ENCODE results near the gene GRIK4.
A peak's percentile ranks its signal among the peaks of the same experiment; 100 is the strongest.

The GRIK4 gene

DNA sequence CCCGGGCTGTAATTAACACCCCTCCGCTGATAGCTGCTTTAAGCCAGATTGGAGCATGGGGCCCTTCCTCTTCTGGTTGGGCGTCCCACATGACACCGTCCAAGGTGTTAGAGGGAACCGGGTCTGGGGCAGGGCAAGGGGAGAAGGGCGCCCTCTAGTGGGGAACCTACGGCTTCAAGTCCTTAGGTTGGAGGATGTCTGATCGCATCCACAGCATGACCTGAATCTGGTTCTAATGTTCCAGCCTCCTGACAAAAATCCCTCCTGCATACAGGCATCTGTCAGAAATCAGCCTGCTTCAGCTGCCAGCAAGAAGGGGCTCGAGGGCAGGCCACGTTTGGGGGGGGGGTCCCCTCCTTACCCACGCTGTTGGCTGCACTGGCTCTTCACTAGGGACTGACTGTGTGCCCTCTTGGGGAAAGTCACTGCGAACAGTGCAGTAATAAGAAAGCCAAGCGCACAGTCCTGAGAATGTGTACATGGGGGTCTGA lies 418.2 kb downstream of the GRIK4 start:
- DNase-seq (ENCODE audit: low spot score): peak; percentile 81
- in situ Hi-C loops (cut with MboI; ENCODE audit: low sequenced_read_pairs, unreplicated experiment): no loop called here

DNA sequence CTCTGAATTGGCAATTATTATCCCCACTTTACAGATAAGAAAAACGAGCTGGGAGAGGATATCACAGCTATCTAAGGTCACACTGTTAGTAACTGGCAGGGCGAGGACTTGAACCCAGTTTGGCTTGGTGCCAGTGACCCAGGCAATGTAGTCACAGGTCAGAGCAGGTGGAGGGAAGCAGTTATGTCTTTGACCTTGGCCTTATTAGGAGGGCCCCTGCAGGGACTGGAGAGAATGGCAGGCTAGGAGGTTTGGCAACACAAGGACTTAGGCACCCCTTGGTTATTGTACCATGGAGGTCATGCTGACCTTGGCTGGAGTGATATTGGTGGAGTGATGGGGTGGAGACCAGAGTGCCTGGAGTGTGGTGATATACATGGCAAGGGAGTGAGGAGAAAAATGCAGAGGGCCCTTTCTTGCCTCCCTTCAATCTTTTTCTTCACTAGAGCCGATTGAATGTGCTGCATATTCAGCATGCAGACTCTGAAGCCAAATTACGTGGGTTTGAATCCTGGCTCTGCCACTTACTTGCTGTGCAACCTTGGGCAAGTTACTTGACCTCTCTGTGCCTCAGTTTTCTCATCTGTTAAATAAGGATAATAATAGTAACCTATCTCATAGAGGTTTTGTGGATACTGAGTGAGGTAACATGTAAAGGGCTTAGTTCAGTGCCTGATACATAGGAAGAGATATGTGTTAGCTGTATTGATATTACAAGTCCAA lies 419.7 kb downstream of the GRIK4 start:
- TF ChIP-seq, protein P1, sequence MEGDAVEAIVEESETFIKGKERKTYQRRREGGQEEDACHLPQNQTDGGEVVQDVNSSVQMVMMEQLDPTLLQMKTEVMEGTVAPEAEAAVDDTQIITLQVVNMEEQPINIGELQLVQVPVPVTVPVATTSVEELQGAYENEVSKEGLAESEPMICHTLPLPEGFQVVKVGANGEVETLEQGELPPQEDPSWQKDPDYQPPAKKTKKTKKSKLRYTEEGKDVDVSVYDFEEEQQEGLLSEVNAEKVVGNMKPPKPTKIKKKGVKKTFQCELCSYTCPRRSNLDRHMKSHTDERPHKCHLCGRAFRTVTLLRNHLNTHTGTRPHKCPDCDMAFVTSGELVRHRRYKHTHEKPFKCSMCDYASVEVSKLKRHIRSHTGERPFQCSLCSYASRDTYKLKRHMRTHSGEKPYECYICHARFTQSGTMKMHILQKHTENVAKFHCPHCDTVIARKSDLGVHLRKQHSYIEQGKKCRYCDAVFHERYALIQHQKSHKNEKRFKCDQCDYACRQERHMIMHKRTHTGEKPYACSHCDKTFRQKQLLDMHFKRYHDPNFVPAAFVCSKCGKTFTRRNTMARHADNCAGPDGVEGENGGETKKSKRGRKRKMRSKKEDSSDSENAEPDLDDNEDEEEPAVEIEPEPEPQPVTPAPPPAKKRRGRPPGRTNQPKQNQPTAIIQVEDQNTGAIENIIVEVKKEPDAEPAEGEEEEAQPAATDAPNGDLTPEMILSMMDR (IDR thresholded peaks at IDR 0.05; ENCODE audit: borderline replicate concordance, control extremely low read depth, extremely low read depth, insufficient read depth, missing control alignments): no peak
- no peak for DNase-seq (ENCODE audit: low spot score)
- in situ Hi-C loops (cut with MboI; ENCODE audit: low sequenced_read_pairs, unreplicated experiment): no loop called here

More for the DNA sequence above, 418.2 kb downstream of the GRIK4 start:
- TF ChIP-seq, protein P1 (IDR thresholded peaks at IDR 0.05; ENCODE audit: borderline replicate concordance, control extremely low read depth, extremely low read depth, insufficient read depth, missing control alignments): peak; percentile 56

DNA sequence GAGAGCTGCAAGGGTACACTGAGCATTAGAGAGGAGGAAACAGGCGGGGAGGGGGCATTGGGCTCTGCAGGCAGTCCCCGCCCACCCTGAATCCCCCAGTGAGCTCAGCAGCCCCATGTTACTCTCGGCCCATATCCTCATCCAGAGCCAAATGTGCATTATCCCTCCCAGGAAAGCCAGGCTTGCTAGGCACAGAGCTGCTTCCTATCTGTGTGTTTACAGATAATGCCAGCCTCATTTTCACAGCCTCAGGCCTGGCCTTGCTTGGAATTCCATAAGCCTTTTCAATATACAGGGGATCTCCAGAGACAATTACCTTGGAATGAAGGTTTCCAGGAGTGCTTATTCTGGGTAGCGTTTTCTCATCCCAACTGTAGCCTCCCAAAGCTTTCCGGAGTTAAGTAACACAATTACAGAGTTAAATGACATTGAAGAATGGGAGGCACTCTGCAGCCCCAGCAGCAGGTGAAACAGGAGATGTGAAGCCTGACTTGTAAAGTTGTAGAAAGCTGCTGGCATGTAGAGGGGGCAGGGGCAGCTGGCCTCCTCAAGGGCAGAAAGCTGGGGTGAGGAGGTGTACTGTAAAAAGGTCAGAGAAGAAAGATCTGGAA lies 420.9 kb downstream of the GRIK4 start:
- no peak for DNase-seq (ENCODE audit: low spot score)
- in situ Hi-C loops (cut with MboI; ENCODE audit: low sequenced_read_pairs, unreplicated experiment): no loop called here
- TF ChIP-seq, protein P1 (IDR thresholded peaks at IDR 0.05; ENCODE audit: borderline replicate concordance, control extremely low read depth, extremely low read depth, insufficient read depth, missing control alignments): no peak

DNA sequence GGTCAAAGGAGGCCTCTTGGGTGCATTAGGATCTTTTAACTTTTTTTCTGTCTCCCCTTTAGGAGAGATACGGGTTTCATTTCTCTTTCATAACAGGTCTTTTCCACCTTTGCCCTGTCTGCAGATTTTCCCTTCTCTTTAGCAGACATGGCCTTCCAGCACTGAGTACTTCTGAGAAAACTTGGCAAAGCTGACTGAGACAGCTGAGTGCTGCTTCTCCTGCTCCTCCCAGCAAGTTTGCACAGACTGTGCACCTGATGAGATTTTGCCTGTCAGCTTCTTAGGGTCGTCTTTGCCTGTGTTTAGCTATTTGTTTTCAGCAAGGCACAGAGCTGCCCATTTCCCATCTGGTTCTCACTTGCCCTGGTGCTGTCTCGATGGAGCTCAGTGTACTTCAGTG lies 424.8 kb downstream of the GRIK4 start:
- in situ Hi-C loops (cut with MboI; ENCODE audit: low sequenced_read_pairs, unreplicated experiment): no loop called here
- TF ChIP-seq, protein P1 (IDR thresholded peaks at IDR 0.05; ENCODE audit: borderline replicate concordance, control extremely low read depth, extremely low read depth, insufficient read depth, missing control alignments): no peak
- no peak for DNase-seq (ENCODE audit: low spot score)

DNA sequence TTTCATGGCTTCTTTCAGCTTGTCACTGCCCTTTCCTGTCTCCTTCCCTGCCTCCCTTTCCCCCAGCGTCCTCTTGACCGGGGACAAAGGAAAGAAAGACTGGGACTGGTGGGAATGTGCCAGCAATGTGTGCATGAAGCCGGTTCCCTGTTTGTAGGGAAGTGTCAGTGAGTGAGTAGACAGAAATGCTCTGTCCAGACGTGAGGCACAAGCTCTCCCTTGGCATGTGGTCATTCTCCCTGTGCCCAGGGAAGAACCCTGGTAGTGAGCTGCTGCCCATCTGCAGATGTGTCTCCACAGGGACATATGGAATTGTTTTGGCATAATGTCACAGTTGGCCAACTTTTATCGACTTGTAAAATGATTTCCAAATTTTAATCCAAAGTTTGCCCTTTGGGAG lies 426.0 kb downstream of the GRIK4 start:
- in situ Hi-C loops (cut with MboI; ENCODE audit: low sequenced_read_pairs, unreplicated experiment): no loop called here
- TF ChIP-seq, protein P1 (IDR thresholded peaks at IDR 0.05; ENCODE audit: borderline replicate concordance, control extremely low read depth, extremely low read depth, insufficient read depth, missing control alignments): no peak

DNA sequence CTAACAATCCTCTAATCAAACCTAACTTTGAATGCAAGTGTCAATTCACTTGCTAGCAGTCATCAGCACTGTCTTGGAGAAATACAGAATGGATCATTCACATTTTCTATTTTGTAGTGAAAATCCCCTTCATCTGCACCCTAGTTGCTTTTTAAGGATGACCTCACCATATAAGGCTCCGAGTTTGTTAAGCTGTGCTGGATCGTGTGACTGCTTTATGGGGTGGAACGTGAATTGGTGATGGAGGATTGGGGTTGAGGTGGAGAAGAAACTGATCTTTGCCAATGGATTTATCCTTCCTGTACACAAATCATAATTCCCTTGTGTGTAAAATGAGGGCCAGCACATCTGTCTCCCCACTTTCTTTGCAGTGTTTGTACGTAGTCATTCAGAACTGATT lies 426.7 kb downstream of the GRIK4 start:
- TF ChIP-seq, protein P1 (IDR thresholded peaks at IDR 0.05; ENCODE audit: borderline replicate concordance, control extremely low read depth, extremely low read depth, insufficient read depth, missing control alignments): no peak
- in situ Hi-C loops (cut with MboI; ENCODE audit: low sequenced_read_pairs, unreplicated experiment): no loop called here
- no peak for DNase-seq (ENCODE audit: low spot score)

More for the DNA sequence above, 426.0 kb downstream of the GRIK4 start:
- DNase-seq (ENCODE audit: low spot score): no peak

All from GM13976 (cell line).